KBM-7 (cell line): ENCODE data around the gene ABI1.

ENCODE experiments used
- DNase-seq: peaks from one replicate; pipeline ENCODE4 v3.0.0-alpha.2; 2015
- in situ Hi-C: fragments of 300-500 bp; cut with MboI; formaldehyde crosslinking; loops from 2 replicates; pipeline ENCODE4 v1.14.3; 2020; ENCODE audit warnings: low sequenced_read_pairs, low pct_unique_long_range_greater_than_20kb, mixed read lengths

The ABI1 gene

GRCh38 chr10:26697163-26697921 is 163.4 kb downstream of the ABI1 start, which contains the start of gene PDSS1:
TSS of gene PDSS1 (plus strand) at chr10:26697701. CDS start at chr10:26697712, 11 bp downstream.
- DNase-seq, result peak; percentile 88
- in situ Hi-C loops, result no loop called here

GRCh38 chr10:26696786-26697162 is 164.0 kb downstream of the ABI1 start:
- in situ Hi-C loops, result no loop called here
- DNase-seq, result no peak
